ENCODE results near the gene IQCK. TPM values are rescaled to one million over a fixed set of nuclear protein-coding genes. Genes with fewer than 3 reads are reported as not detected.

IQCK gene
- total RNA-seq, 1 donor from 2014 or later: 6.5 TPM

GRCh38 chr16:19698480-19699465 is 19.3 kb upstream of the IQCK start:
- DNase-seq: no peak
- peak; percentile 37 for ATAC-seq
- intact Hi-C loops (cut with micrococcal nuclease): no loop called here

DNA sequence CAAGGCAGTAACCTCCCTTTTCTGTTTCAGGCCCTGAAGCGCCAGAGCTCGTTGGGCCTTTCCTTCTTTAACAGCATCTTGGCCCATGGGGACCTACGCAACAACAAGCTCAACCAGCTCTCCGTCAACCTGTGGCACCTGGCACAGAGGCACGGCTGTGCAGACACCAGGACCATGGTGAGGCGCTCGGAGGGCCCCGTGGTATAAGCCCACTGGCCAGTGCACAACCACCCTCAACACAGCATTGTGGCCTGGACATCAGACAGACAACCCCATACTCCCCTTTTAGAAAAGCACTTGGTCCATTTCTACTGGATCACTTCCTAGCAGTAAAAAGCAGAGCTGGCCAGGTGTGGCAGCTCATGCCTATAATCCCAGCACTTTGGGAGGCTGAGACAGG is 18.6 kb upstream of the IQCK start:
- intact Hi-C loops (cut with micrococcal nuclease): no loop called here
- ATAC-seq (no peak), DNase-seq (no peak)

- no peak for DNase-seq
- intact Hi-C loops (cut with micrococcal nuclease): no loop called here
Observed at GRCh38 chr16:19700319-19700781, 17.7 kb upstream of the IQCK start.

DNA sequence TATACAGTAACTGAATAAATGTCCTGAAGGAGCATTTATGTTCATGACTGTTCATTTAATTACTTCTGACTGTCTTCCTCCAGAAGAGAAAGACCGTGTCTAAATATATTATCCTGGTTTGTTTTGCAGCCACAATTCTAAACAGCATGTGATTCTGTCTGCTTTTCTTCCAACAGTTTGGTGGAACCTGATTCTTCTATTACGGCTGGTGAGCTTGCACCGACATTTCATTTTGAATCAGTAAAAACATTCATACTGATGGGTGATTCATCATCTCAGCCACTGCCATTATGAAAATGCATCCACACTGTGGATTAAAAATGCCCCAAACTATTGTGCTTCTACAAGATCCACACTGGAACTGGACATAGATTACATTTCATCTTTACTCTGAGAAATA is 17.0 kb upstream of the IQCK start:
- intact Hi-C loops (cut with micrococcal nuclease): no loop called here
- no peak for DNase-seq
- no peak for ATAC-seq

More at GRCh38 chr16:19700319-19700781, 17.7 kb upstream of the IQCK start:
- no peak for ATAC-seq

- no peak for ATAC-seq
- no peak for DNase-seq
- intact Hi-C loops (cut with micrococcal nuclease): no loop called here
Observed at GRCh38 chr16:19703172-19703889, 14.7 kb upstream of the IQCK start.

DNA sequence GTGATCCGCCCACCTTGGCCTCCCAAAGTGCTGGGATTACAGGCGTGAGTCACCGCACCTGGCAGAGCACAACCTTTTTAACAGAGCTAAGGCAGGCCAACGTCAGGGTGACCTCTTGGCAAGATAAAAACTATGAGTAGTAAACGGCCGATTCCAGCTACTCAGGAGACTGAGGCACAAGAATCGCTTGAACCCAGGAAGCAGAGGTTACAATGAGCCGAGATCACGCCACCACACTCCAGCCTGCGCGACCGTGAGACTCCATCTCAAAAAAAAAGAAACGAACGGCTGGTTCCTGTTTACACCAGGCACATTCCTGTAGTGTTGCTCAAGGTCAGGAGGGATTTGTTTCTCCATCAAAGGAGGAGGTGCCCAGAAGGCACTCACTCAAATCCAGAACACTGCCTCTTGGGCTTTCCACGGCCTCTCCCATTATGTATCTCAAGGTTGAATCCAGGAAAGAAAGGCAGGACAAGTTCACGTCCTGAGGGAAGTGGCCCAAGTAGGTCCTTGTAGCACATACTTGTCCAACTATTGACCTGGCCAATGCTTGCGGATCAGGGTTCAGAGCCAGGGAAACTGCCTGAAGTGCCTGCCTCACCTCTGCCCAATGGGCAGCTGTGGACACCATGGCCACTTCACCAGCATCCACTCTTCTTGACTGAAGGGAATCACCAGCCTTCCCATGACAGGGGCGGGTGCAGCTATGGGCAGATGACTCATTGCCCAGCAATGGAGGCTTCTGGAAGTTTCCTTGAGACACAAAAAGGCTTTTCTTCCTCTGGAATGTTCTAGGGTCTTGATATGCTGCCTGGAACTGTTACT is 13.5 kb upstream of the IQCK start:
- intact Hi-C loops (cut with micrococcal nuclease): no loop called here
- DNase-seq (no peak), ATAC-seq (peak; percentile 48)

GRCh38 chr16:19705146-19705501 is 12.9 kb upstream of the IQCK start:
- intact Hi-C loops (cut with micrococcal nuclease): no loop called here
- ATAC-seq (no peak), DNase-seq (no peak)

- ATAC-seq (peak; percentile 12), DNase-seq (no peak)
- intact Hi-C loops (cut with micrococcal nuclease): no loop called here
Observed at GRCh38 chr16:19705843-19706242, 12.2 kb upstream of the IQCK start.

DNA sequence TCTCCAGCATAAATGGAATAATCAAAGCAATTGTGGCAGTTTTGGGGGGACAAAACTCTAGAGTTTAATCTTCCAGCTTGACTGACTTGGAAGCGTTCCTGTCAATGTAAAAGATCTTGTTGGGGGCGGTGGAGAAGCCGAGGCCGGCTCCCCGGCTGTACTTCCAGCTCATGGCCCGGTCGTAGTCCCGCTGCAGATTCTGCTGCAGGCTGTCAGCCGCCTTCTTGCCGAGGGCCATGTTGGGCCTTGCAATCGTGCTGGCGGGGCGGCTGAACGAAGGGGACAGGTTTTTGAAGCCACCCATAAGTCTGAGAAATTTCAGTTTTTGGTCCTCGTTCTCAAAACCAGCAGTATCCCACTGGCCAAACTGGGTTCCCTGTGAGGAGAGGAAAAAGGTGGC is 11.2 kb upstream of the IQCK start:
- ATAC-seq: no peak
- intact Hi-C loops (cut with micrococcal nuclease): no loop called here

GRCh38 chr16:19707569-19708295 is 10.3 kb upstream of the IQCK start:
- intact Hi-C loops (cut with micrococcal nuclease): no loop called here
- ATAC-seq: no peak
- no peak for DNase-seq

More for the DNA sequence above, 11.2 kb upstream of the IQCK start:
- no peak for DNase-seq

- intact Hi-C loops (cut with micrococcal nuclease): no loop called here
- no peak for ATAC-seq
- no peak for DNase-seq
Observed at GRCh38 chr16:19708296-19709205, 9.5 kb upstream of the IQCK start.

DNA sequence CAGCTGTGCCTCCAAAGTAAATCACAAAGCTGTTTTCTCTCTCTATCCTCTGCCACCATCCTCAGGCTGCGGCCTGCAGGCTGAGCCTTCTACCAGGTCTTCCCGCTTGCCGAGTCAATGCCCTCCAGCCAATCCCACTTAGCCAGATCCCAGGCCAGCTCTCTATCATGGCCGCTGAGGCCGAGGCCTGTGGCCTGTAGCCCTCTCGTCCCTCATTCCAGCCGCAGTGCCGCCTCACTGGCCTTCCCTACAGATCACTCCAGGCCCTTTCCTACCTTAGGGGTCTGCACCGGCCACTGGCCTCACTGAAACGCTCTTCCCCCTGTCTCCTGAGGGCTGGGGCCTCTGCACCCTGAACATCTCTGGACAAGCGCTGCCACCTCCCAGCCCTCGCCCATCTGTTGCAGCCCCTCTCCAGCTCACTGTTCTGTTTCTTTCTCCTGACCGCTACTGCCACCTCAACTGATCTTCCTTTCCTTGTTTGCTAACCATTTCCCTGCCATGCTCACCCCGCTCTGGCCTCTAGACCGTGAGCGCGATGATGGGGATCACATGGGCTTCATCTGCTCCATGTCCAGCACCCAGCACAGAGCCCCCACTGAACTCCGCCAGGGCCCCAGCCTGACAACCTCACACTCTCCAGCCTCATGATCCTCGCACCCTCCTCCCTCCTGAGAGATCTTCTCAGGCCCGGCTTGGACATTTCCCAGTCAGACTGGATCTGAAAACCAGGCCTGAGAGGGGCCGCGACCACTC is 8.5 kb upstream of the IQCK start:
- no peak for DNase-seq
- intact Hi-C loops (cut with micrococcal nuclease): no loop called here
- ATAC-seq: no peak

GRCh38 chr16:19710191-19710908 is 7.7 kb upstream of the IQCK start:
- ATAC-seq (peak; percentile 45), DNase-seq (no peak)
- intact Hi-C loops (cut with micrococcal nuclease): no loop called here

GRCh38 chr16:19710991-19711545 is 7.0 kb upstream of the IQCK start:
- intact Hi-C loops (cut with micrococcal nuclease): no loop called here
- DNase-seq (peak; percentile 43), ATAC-seq (no peak)

DNA sequence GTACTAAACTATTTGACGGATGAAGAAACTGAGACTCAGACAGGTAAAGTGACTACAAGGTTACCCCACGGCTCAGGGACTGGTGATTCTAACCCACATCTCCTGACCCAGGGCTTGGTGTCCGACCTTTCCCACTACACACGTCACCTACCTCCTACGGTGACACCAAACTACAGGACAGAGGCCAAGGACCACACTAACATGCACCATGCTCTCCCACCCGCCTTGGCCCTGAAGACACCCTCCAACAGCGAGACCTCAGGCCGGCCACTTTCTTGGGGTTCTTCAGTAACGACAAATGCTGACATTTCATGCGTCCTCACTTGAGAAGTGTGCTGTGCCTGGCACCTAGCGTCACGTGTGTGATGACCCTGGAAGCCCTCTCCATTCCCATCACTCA is 6.4 kb upstream of the IQCK start:
- intact Hi-C loops (cut with micrococcal nuclease): no loop called here
- DNase-seq: no peak
- ATAC-seq: no peak

GRCh38 chr16:19712418-19713058 is 5.5 kb upstream of the IQCK start:
- intact Hi-C loops (cut with micrococcal nuclease): no loop called here
- DNase-seq (no peak), ATAC-seq (no peak)
